ENCODE results near the gene CDK14. TPM values are rescaled to one million over a fixed set of nuclear protein-coding genes. Genes with fewer than 3 reads are reported as not detected.

The CDK14 gene
- polyA plus RNA-seq, 3 donors, result 1.7 to 2.5 (median 2.1) TPM

DNA sequence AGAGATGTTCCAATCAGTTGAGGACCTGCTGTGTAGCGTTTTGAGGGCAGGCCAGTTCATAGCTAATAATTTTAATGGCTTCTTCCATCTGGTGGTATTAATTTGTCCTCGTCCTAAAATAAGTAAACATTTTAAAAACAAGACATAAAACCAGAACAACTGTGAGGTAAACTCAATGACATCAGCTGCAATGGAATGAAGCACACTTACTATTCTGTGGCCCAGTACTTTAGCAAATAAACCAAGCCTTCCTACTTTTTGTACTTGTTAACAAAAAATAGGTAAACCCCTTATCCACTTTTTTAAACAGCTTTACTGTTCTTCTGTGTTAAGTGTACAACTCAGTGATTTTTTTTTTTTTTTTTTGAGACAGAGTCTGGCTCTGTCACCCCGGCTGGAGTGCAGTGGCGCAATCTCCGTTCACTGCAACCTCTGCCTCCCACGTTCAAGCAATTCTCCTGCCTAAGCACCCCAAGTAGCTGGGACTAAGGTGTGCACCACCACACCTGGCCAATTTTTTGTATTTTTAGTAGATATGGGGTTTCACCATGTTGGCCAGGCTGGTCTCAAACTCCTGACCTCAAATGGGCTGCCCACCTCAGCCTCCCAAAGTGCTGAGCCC, 639.2 kb downstream of the CDK14 start:
- H3K27ac Mint-ChIP-seq, result no peak overlapping the region
- no peak overlapping the region for H3K9ac ChIP-seq (ENCODE audit: insufficient read depth, low read length, poor library complexity, severe bottlenecking)
- peaks cover 3 to 12% (median 9%) of the 10 kb centered on the region in 3 donors for H3K27me3 Mint-ChIP-seq (ENCODE audit: low read depth in 3 of 3)
- intact Hi-C loops (cut with micrococcal nuclease), result no loop called here
- H3K36me3 Mint-ChIP-seq, result no peaks in the 10 kb centered on the region
- H3K79me2 ChIP-seq (ENCODE audit: insufficient read depth, low read length), result no peaks in the 10 kb centered on the region
- peaks cover 21% of the 10 kb centered on the region for H3K4me1 Mint-ChIP-seq
- no peaks in the 10 kb centered on the region for H4K20me1 ChIP-seq (ENCODE audit: insufficient read depth, low read length)
- no peak overlapping the region for H3K27ac ChIP-seq (ENCODE audit: low read depth in 1 of 2, low read length in 2 of 2)
- TF ChIP-seq CTCF (IDR thresholded peaks at IDR 0.05), result no peak
- peaks cover 0 to 4% (median 0%) of the 10 kb centered on the region in 7 donors for H3K9me3 Mint-ChIP-seq
- no peak for DNase-seq
- H3K9me3 ChIP-seq (replicated peaks in 1 of 2; ENCODE audit: control insufficient read depth in 1 of 2, insufficient read depth in 1 of 2, low read length in 2 of 2), result no peaks in the 10 kb centered on the region
- no peak overlapping the region for H3K4me3 Mint-ChIP-seq
- H3K4me2 ChIP-seq (replicated peaks; ENCODE audit: extremely low read depth, low read length, poor library complexity, severe bottlenecking), result no peak overlapping the region
- no peaks in the 10 kb centered on the region for H3K27me3 ChIP-seq (ENCODE audit: control insufficient read depth in 2 of 2, insufficient read depth in 2 of 2, low read length in 2 of 2)
- H3K4me3 ChIP-seq (replicated peaks in 1 of 3; ENCODE audit: low read depth in 2 of 3, low read length in 3 of 3), result no peak overlapping the region
- no peak overlapping the region for H2AFZ ChIP-seq (ENCODE audit: insufficient read depth, low read depth, low read length, poor library complexity, severe bottlenecking)
- peaks cover 13 to 18% of the 10 kb centered on the region in 2 donors for H3K4me1 ChIP-seq (ENCODE audit: control insufficient read depth in 1 of 2, insufficient read depth in 2 of 2, low read length in 2 of 2)
- no CpG with 5 or more reads among the region's 6 CpGs for WGBS (ENCODE audit: insufficient coverage)
- H3K36me3 ChIP-seq (replicated peaks in 1 of 2; ENCODE audit: control insufficient read depth in 1 of 2, insufficient read depth in 2 of 2, low read length in 2 of 2), result no peaks in the 10 kb centered on the region

- Histone ChIP-seq H3K79me2 (ENCODE audit: insufficient read depth, low read length) (no peaks in the 10 kb centered on the region), H3K4me1 (ENCODE audit: control insufficient read depth in 1 of 2, insufficient read depth in 2 of 2, low read length in 2 of 2) (peaks cover 18 to 26% of the 10 kb centered on the region in 2 donors), H2AFZ (ENCODE audit: insufficient read depth, low read depth, low read length, poor library complexity, severe bottlenecking) (peak overlapping the region; percentile 40), H3K9ac (ENCODE audit: insufficient read depth, low read length, poor library complexity, severe bottlenecking) (no peak overlapping the region), H3K4me3 (replicated peaks in 1 of 3; ENCODE audit: low read depth in 2 of 3, low read length in 3 of 3) (no peak overlapping the region), H3K9me3 (replicated peaks in 1 of 2; ENCODE audit: control insufficient read depth in 1 of 2, insufficient read depth in 1 of 2, low read length in 2 of 2) (no peaks in the 10 kb centered on the region), H3K27me3 (ENCODE audit: control insufficient read depth in 2 of 2, insufficient read depth in 2 of 2, low read length in 2 of 2) (no peaks in the 10 kb centered on the region), H3K36me3 (replicated peaks in 1 of 2; ENCODE audit: control insufficient read depth in 1 of 2, insufficient read depth in 2 of 2, low read length in 2 of 2) (no peaks in the 10 kb centered on the region), H4K20me1 (ENCODE audit: insufficient read depth, low read length) (no peaks in the 10 kb centered on the region), H3K27ac (ENCODE audit: low read depth in 1 of 2, low read length in 2 of 2) (no peak overlapping the region), H3K4me2 (replicated peaks; ENCODE audit: extremely low read depth, low read length, poor library complexity, severe bottlenecking) (no peak overlapping the region)
- TF ChIP-seq CTCF (IDR thresholded peaks at IDR 0.05), result no peak
- no peak overlapping the region for H3K4me3 Mint-ChIP-seq
- WGBS (ENCODE audit: insufficient coverage), result no CpG with 5 or more reads among the region's 2 CpGs
- peaks cover 2 to 10% (median 4%) of the 10 kb centered on the region in 3 donors for H3K27me3 Mint-ChIP-seq (ENCODE audit: low read depth in 3 of 3)
- peak in 1 of 3 donors; percentile 49 for DNase-seq
- intact Hi-C loops (cut with micrococcal nuclease), result no loop called here
- peaks cover 28% of the 10 kb centered on the region for H3K4me1 Mint-ChIP-seq
- H3K36me3 Mint-ChIP-seq, result no peaks in the 10 kb centered on the region
- H3K9me3 Mint-ChIP-seq, result peaks cover 0 to 4% (median 0%) of the 10 kb centered on the region in 7 donors
- H3K27ac Mint-ChIP-seq, result no peak overlapping the region
Measured at GRCh38 chr7:91239171-91239604, 643.1 kb downstream of the CDK14 start.
